ENCODE measurements around the gene PLPP4. TPM values are rescaled to one million over a fixed set of nuclear protein-coding genes. Genes with fewer than 3 reads are reported as not detected.

Gene PLPP4
- polyA plus RNA-seq, 3 donors from 2014 or later = not detected

DNA sequence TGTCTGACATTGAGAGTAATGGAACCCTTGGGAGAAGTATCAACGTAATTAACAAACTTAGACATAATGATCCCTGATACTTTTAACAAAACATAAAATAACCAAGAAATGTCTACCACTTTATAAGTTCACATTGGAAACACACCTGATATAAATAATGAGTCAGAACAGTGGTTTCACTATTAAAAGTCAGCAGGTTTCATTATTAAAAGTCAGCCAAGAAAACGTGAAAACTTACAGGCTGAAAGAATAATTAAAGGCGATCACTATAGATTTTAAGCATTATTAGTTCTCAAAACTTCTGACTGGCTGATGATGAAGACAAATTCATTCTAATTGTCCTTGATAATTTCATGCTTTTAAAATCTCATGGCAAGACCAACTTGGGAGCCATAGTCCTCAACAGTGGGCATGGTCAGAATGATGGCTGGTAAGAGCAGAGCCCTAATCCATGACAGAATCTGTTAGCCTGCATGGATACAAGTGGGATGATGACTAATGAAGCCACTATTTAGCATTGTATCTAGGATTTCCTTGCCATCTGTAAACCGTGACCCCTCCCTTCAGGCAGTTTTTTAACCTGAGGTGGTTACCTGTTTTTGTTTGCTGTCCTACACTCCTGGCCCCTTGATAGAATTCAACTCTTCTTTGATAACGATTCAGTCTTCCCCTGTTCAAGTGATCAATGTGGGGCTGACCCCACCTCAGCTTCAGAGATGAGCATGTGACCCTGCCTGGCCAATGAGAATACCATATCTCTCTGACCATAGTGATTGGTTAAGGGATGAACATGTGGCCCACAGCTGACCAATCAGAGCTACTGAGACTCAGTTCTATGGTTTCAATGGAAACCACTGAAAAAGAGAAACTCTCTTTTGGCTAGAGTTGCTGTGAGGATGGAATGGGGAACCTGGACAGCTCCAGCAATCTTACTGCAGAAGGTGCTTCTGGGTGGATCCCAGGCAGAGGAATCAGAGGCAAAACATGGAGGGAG, 151.0 kb downstream of the PLPP4 start:
- Mint-ChIP-seq H3K4me1 (no peaks in the 10 kb centered on the region), H3K27me3 (ENCODE audit: low read depth in 3 of 3) (peaks cover 0 to 5% (median 0%) of the 10 kb centered on the region in 3 donors), H3K27ac (no peak overlapping the region), H3K36me3 (peaks cover 0 to 3% (median 0%) of the 10 kb centered on the region in 3 donors), H3K4me3 (no peak overlapping the region), H3K9me3 (peaks cover 0 to 4% (median 0%) of the 10 kb centered on the region in 6 donors)
- no peak for DNase-seq

DNA sequence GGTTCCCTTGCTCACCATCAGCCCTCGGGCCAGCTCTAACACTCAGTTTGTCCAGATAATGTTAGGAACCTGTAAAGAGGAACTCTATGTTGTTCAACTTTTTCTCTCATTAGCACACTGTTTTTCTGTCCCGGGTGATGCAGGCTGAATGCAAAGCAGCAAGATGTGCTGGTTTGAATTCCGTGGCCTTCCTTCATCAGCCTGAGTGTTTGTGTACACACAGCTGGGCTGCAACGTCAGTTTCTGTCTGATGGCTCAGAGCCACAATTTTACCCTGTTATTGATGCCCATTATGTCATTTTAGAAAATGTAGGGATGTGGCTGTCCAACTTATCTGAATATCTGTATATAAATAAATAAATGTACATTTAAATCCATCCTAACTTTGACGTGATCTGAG, 152.0 kb downstream of the PLPP4 start:
- no peak overlapping the region for H3K27ac Mint-ChIP-seq
- H3K36me3 Mint-ChIP-seq = peaks cover 0 to 3% (median 0%) of the 10 kb centered on the region in 3 donors
- DNase-seq = no peak
- no peaks in the 10 kb centered on the region for H3K4me1 Mint-ChIP-seq
- peaks cover 0 to 4% (median 0%) of the 10 kb centered on the region in 3 donors for H3K27me3 Mint-ChIP-seq (ENCODE audit: low read depth in 3 of 3)
- no peak overlapping the region for H3K4me3 Mint-ChIP-seq
- peaks cover 0 to 1% (median 0%) of the 10 kb centered on the region in 6 donors for H3K9me3 Mint-ChIP-seq

DNA sequence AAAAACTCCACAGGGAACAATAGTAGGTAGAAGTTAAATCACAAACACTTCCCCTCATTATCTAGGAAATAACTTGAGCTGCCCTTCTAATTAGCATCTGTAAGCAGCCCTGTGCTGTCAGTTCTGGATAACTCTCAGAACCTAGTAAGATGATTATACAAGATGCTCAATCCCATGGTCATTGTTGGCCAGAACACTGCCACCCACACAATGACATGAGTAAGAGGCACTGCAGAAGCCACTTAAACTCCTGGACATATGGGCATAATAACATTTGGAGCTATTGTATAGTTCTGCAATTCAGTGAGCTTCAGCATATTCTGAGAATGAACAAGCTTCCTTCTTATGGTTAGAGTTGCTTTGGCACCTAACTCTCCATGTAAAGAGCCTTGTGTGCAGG, 153.8 kb downstream of the PLPP4 start:
- Mint-ChIP-seq H3K9me3 (peaks cover 0 to 6% (median 3%) of the 10 kb centered on the region in 6 donors), H3K27me3 (ENCODE audit: low read depth in 3 of 3) (peaks cover 0 to 4% (median 0%) of the 10 kb centered on the region in 3 donors), H3K36me3 (peaks cover 0 to 3% (median 0%) of the 10 kb centered on the region in 3 donors), H3K4me3 (no peak overlapping the region), H3K27ac (no peak overlapping the region), H3K4me1 (no peaks in the 10 kb centered on the region)
- DNase-seq = no peak

DNA sequence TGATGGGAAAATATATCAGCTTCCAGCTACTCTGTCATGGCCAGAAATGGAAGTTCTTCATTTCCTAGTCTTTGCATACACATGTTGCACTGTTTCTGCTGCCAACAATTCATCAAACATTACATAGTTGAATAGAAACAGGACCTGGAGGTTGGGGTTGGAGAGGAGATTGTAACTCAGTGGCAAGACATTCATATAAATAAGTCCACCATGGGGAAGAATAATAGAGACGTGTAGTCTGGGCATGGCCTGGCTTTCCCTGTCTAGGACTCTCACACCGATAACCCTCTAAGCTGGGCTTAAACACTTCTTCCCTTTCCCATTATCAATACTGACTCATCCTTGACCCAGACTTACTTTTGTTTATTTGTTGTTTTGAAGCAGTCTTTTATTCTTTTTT, 155.7 kb downstream of the PLPP4 start:
- H3K27me3 Mint-ChIP-seq (ENCODE audit: low read depth in 3 of 3) = peaks cover 0 to 4% (median 0%) of the 10 kb centered on the region in 3 donors
- H3K4me3 Mint-ChIP-seq = no peak overlapping the region
- H3K9me3 Mint-ChIP-seq = peaks cover 3 to 16% (median 5%) of the 10 kb centered on the region in 6 donors
- peaks cover 0 to 3% (median 0%) of the 10 kb centered on the region in 3 donors for H3K36me3 Mint-ChIP-seq
- H3K4me1 Mint-ChIP-seq = no peaks in the 10 kb centered on the region
- no peak for DNase-seq
- no peak overlapping the region for H3K27ac Mint-ChIP-seq

DNA sequence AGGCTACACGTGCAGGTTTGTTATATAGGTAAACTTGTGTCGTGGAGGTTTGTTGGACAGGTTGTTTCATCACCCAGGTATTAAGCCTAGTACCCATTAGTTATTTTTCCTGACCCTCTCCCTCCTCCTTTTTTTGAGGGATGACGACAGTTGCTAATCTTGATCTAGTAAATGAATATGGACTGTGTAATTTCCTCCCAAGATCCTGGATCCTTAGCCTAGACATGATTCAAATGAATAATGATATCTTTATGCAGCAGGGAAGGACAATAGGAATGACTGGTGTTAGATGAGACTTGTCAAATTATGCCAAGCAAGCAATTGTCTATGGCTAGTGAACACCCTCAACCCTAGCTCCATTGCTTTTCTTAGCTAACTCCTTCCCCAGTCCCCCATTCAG, 156.2 kb downstream of the PLPP4 start:
- H3K27ac Mint-ChIP-seq = no peak overlapping the region
- peaks cover 0 to 4% (median 0%) of the 10 kb centered on the region in 3 donors for H3K27me3 Mint-ChIP-seq (ENCODE audit: low read depth in 3 of 3)
- peaks cover 3 to 16% (median 5%) of the 10 kb centered on the region in 6 donors for H3K9me3 Mint-ChIP-seq
- no peaks in the 10 kb centered on the region for H3K4me1 Mint-ChIP-seq
- no peak for DNase-seq
- peaks cover 0 to 3% (median 0%) of the 10 kb centered on the region in 3 donors for H3K36me3 Mint-ChIP-seq
- no peak overlapping the region for H3K4me3 Mint-ChIP-seq

DNA sequence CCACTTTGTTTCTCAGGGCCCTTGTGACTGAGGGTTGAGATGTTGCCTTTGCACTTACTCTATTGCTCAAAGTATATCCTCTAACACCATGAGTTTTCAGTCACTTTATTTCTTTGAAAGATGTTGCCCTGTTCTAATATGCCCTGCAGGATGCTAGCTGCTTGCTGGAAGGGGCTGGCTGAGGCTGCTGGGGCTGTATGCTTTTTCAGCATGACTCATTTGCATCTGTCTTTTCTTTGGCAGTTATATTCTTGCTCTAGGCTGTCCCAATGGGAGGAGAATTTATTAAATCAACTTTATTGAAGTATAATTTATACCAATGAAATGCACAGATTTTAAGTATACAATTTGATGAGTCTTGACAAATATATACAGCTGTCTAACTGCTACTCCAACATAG, 157.7 kb downstream of the PLPP4 start:
- DNase-seq = no peak
- H3K9me3 Mint-ChIP-seq = peaks cover 3 to 16% (median 5%) of the 10 kb centered on the region in 6 donors
- no peak overlapping the region for H3K4me3 Mint-ChIP-seq
- peaks cover 0 to 4% (median 0%) of the 10 kb centered on the region in 3 donors for H3K27me3 Mint-ChIP-seq (ENCODE audit: low read depth in 3 of 3)
- no peak overlapping the region for H3K27ac Mint-ChIP-seq
- peaks cover 0 to 10% (median 0%) of the 10 kb centered on the region in 3 donors for H3K36me3 Mint-ChIP-seq
- no peaks in the 10 kb centered on the region for H3K4me1 Mint-ChIP-seq

DNA sequence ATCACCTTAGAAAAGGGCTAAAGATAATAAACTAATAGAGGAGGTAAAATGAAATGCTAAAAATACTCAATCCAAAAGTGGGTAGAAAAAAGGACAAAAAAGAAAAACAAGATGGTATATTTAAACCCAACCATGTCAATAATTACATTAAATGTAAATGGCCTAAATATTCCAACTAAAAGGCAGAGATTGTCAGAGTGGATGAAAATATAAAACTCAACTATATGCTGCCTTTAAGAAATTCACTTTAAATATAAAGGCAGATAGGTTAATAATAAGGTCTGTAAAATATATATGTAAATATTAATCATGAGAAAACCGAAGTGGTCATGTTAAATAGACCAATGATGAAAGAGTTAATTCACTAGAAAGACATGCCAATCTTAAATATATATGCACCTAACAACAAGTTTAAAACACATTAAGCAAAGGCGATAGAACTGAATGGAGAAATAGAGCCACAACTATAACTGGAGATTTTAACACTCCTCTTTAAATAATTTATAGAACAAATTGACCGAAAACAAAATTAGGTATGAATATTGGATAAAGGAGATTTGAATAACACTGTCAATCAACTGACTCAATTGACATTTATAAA, 159.4 kb downstream of the PLPP4 start:
- H3K4me3 Mint-ChIP-seq = no peak overlapping the region
- H3K27ac Mint-ChIP-seq = no peak overlapping the region
- H3K9me3 Mint-ChIP-seq = peaks cover 3 to 16% (median 5%) of the 10 kb centered on the region in 6 donors
- DNase-seq = no peak
- H3K27me3 Mint-ChIP-seq (ENCODE audit: low read depth in 3 of 3) = peaks cover 2 to 6% (median 5%) of the 10 kb centered on the region in 3 donors
- H3K36me3 Mint-ChIP-seq = peaks cover 0 to 7% (median 0%) of the 10 kb centered on the region in 3 donors
- H3K4me1 Mint-ChIP-seq = no peaks in the 10 kb centered on the region

DNA sequence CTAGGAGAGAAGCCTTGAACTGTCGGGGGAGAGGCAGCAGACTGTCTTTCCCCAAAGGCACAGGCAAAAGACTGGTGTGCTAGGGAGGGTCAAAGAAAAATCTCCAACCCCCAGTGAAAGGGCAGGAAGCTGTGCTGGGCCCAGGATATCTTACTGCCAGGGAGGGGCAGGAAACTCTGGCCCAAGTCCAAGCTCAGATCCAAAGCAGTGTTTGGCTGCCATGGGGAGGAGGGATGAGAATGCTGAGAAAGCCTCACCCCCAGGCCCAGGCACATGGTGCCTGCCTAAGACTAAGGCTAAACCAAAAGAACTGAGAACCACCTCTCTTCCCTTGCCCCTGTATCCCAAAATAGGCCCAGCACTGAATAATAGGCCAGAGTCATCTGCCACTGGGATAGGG, 171.2 kb downstream of the PLPP4 start:
- Mint-ChIP-seq H3K36me3 (peaks cover 0 to 5% (median 0%) of the 10 kb centered on the region in 3 donors), H3K4me3 (no peak overlapping the region)

DNA sequence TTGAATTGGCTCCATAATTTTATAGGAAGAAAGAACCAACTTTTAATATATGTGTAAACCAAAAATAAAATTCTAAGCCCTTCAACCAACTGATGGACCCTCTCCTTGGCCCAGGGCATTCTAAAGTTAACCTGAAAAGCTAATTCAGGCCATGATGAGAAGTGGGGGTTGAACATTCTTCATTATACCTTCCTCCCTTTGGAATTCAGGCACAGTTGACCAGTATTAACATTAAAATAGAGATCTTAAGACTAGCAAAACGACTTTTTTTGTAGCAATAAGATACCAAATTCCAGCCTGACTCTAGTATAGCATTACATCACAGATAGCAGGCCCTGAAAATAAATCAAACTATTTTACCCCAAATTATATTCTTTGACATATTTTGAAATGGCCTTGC, 173.2 kb downstream of the PLPP4 start:
- Mint-ChIP-seq H3K4me3 (no peak overlapping the region), H3K36me3 (peaks cover 0 to 5% (median 0%) of the 10 kb centered on the region in 3 donors), H3K9me3 (peaks cover 0 to 3% (median 0%) of the 10 kb centered on the region in 6 donors), H3K27ac (no peak overlapping the region), H3K27me3 (ENCODE audit: low read depth in 3 of 3) (peaks cover 0 to 4% (median 3%) of the 10 kb centered on the region in 3 donors), H3K4me1 (no peaks in the 10 kb centered on the region)
- no peak for DNase-seq

More for the DNA sequence above, 171.2 kb downstream of the PLPP4 start:
- no peak for DNase-seq
- Mint-ChIP-seq H3K27me3 (ENCODE audit: low read depth in 3 of 3) (peaks cover 2 to 6% (median 3%) of the 10 kb centered on the region in 3 donors), H3K27ac (no peak overlapping the region), H3K9me3 (peaks cover 0 to 3% (median 0%) of the 10 kb centered on the region in 6 donors), H3K4me1 (no peaks in the 10 kb centered on the region)

DNA sequence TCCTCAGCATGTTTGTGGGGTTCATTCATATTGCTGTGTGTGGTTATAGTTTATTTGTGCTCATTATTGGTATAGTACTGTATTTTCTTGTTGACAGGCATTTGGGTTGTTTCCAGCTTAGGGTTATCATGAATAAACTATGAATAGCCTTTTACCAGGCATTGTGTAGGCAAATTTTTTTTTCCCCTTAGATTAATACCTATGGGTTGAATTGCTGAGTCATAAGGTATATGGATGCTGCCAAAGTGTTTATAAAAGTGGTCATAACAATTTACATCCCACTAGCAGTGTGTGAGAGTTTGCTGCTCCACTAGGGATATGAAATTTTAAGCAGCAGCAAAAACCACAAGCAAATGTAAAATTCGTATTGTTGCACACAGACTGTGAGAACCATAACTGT, 175.0 kb downstream of the PLPP4 start:
- H3K36me3 Mint-ChIP-seq = peaks cover 0 to 5% (median 0%) of the 10 kb centered on the region in 3 donors
- H3K4me3 Mint-ChIP-seq = no peak overlapping the region
- no peak for DNase-seq
- H3K4me1 Mint-ChIP-seq = no peaks in the 10 kb centered on the region
- peaks cover 0 to 2% (median 0%) of the 10 kb centered on the region in 3 donors for H3K27me3 Mint-ChIP-seq (ENCODE audit: low read depth in 3 of 3)
- peaks cover 0 to 3% (median 0%) of the 10 kb centered on the region in 6 donors for H3K9me3 Mint-ChIP-seq
- H3K27ac Mint-ChIP-seq = no peak overlapping the region

DNA sequence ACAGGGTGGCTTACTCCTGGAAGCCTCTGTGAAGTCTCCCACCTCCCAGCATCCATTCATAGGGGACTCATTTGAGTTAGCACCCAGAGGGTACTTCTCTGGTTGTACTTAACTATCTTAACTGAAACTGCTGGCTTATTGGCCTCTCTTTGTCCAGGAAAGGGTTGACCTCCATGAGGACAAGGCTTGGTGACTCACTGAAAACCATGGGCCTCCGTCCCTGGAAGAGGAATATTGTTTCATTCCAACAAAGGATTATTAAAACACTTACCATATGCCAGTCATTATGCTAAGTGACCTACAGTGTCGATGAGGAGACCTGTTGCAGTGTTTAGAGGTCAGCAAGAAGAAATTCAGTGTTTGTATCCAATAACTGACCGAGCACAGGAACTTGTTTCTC, 175.9 kb downstream of the PLPP4 start:
- peaks cover 0 to 3% (median 0%) of the 10 kb centered on the region in 6 donors for H3K9me3 Mint-ChIP-seq
- no peaks in the 10 kb centered on the region for H3K27me3 Mint-ChIP-seq (ENCODE audit: low read depth in 3 of 3)
- DNase-seq = no peak
- peaks cover 0 to 5% (median 0%) of the 10 kb centered on the region in 3 donors for H3K36me3 Mint-ChIP-seq
- H3K4me3 Mint-ChIP-seq = no peak overlapping the region
- H3K4me1 Mint-ChIP-seq = no peaks in the 10 kb centered on the region
- no peak overlapping the region for H3K27ac Mint-ChIP-seq

DNA sequence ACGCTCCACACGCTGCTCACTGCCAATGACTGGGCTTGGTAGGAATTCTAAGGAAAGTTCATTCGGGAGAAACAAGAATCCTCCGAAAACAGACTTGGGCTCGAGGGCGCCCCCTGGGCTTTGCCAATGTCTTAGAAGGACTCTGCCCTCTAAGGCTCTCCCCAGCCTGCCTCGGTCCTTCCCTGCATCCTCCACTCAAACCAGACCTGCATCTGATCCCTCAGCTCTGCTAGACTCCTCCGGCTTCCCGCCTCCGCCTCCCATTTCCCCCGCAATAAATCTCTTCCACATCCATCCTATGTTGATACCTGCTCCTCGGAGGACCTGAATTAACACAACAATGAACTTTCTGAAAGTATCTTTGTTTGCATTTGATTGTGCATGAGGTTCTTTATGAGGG, 177.6 kb downstream of the PLPP4 start:
- no peak overlapping the region for H3K4me3 Mint-ChIP-seq
- H3K27ac Mint-ChIP-seq = no peak overlapping the region
- no peaks in the 10 kb centered on the region for H3K36me3 Mint-ChIP-seq

More for the DNA sequence above, 177.6 kb downstream of the PLPP4 start:
- DNase-seq = no peak
- Mint-ChIP-seq H3K27me3 (ENCODE audit: low read depth in 3 of 3) (no peaks in the 10 kb centered on the region), H3K9me3 (peaks cover 0 to 1% (median 0%) of the 10 kb centered on the region in 6 donors), H3K4me1 (no peaks in the 10 kb centered on the region)

Data from immature natural killer cell (primary cell).